Measurements from ENCODE around the gene NUCB2.

GRCh38 chr11:17238377-17238776 is 38.2 kb upstream of the NUCB2 start:
- TF ChIP-seq CTCF (conservative IDR thresholded peaks at IDR 0.05) (no peak), ZFX (IDR thresholded peaks at IDR 0.05) (no peak)

Measured in C4-2B (cell line).